ENCODE data around the gene TTC27.

The TTC27 gene

GRCh38 chr2:32671885-32672533 lies 44.2 kb downstream of the TTC27 start:
- DNase-seq, result no peak

- no peak for DNase-seq
Measured at GRCh38 chr2:32678825-32679224, 51.0 kb downstream of the TTC27 start.

- no peak for DNase-seq
Measured at GRCh38 chr2:32680942-32681341, 53.1 kb downstream of the TTC27 start.

- DNase-seq, result no peak
Measured at GRCh38 chr2:32683520-32684086, 55.8 kb downstream of the TTC27 start.

GRCh38 chr2:32688541-32688940 lies 60.7 kb downstream of the TTC27 start:
- DNase-seq, result peak; percentile 50

GRCh38 chr2:32691678-32692077 lies 63.8 kb downstream of the TTC27 start:
- peak; percentile 6 for DNase-seq

- DNase-seq, result no peak
Measured at GRCh38 chr2:32696439-32696838, 68.6 kb downstream of the TTC27 start.

- no peak for DNase-seq
Measured at GRCh38 chr2:32697156-32697555, 69.3 kb downstream of the TTC27 start.

- no peak for DNase-seq
Measured at GRCh38 chr2:32699151-32699550, 71.3 kb downstream of the TTC27 start.

- no peak for DNase-seq
Measured at GRCh38 chr2:32701806-32702205, 74.0 kb downstream of the TTC27 start.

- no peak for DNase-seq
Measured at GRCh38 chr2:32702303-32703064, 74.6 kb downstream of the TTC27 start.

- DNase-seq, result no peak
Measured at GRCh38 chr2:32706815-32707579, 79.1 kb downstream of the TTC27 start.

GRCh38 chr2:32711219-32711618 lies 83.4 kb downstream of the TTC27 start:
- DNase-seq, result peak; percentile 31

GRCh38 chr2:32711908-32712501 lies 84.2 kb downstream of the TTC27 start:
- no peak for DNase-seq

GRCh38 chr2:32712870-32713269 lies 85.0 kb downstream of the TTC27 start:
- DNase-seq, result no peak

- DNase-seq, result no peak
Measured at GRCh38 chr2:32714521-32714920, 86.7 kb downstream of the TTC27 start.

- no peak for DNase-seq
Measured at GRCh38 chr2:32715391-32715841, 87.6 kb downstream of the TTC27 start.

GRCh38 chr2:32715981-32716380 lies 88.1 kb downstream of the TTC27 start:
- DNase-seq, result no peak

- no peak for DNase-seq
Measured at GRCh38 chr2:32716598-32716997, 88.7 kb downstream of the TTC27 start.

GRCh38 chr2:32718752-32719151 lies 90.9 kb downstream of the TTC27 start:
- DNase-seq, result no peak

- no peak for DNase-seq
Measured at GRCh38 chr2:32719430-32719829, 91.6 kb downstream of the TTC27 start.

- no peak for DNase-seq
Measured at GRCh38 chr2:32719933-32720716, 92.3 kb downstream of the TTC27 start.

Data from inflammatory macrophage treated with lipopolysaccharide for 4 hours (primary cell).